Endometrial microvascular endothelial cells (primary cell): ENCODE data around the gene RILP. TPM values are rescaled to one million over a fixed set of nuclear protein-coding genes. Genes with fewer than 3 reads are reported as not detected.

Experiments
- in situ Hi-C: cut with HindIII; loops from 2 replicates; pipeline ENCODE4 v1.10.0; 2017; ENCODE audit warnings: low sequenced_read_pairs, low pct_unique_long_range_greater_than_20kb; ENCODE audit errors: inconsistent ontology term
- total RNA-seq: library from RNA; depleted of rRNA; stranded (reverse); fragments of >200 nt; gene quantifications from one replicate; pipeline ENCODE4 v1.2.3, GENCODE V29; 2015; ENCODE audit errors: inconsistent ontology term

Gene RILP
- total RNA-seq, 1 donor from 2014 or later: 22.0 TPM

GRCh38 chr17:1608676-1609075 lies 41.0 kb downstream of the RILP start:
- in situ Hi-C loops: no loop called here

- in situ Hi-C loops: no loop called here
Measured at GRCh38 chr17:1607971-1608320, 41.7 kb downstream of the RILP start.

- in situ Hi-C loops: no loop called here
Measured at GRCh38 chr17:1606352-1606985, 43.2 kb downstream of the RILP start.

DNA sequence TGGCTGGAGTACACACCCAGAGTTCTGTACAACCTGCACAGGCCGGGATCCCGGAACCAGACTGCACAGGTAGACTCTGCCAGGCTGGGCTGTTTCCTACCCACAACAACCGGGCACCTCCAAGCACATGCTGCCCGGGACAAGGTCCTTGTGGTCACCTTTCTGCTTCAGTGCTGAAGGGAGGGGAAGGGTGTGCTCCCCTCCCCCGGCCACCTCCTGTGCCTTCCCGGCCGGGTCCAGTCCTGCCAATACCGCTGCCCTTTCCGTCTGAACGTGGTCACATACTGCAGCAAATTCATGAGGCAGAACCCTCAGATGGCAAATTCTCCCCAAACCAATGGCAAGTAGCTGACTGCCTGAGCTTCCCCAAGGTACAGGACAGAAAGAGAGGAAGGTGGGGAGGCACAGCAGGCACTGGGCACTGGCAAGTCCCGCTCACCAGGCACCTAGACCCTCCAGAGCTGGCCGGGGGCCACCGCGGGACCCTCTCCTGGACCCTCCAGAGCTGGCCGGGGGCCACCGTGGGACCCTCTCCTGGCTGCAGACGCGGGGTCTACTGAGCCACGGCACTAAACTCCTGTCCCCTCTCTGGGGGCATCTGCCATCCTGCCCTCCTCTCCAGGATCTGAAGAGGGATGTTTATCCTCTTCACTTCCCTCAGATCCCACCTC lies 43.9 kb downstream of the RILP start:
- in situ Hi-C loops: no loop called here

DNA sequence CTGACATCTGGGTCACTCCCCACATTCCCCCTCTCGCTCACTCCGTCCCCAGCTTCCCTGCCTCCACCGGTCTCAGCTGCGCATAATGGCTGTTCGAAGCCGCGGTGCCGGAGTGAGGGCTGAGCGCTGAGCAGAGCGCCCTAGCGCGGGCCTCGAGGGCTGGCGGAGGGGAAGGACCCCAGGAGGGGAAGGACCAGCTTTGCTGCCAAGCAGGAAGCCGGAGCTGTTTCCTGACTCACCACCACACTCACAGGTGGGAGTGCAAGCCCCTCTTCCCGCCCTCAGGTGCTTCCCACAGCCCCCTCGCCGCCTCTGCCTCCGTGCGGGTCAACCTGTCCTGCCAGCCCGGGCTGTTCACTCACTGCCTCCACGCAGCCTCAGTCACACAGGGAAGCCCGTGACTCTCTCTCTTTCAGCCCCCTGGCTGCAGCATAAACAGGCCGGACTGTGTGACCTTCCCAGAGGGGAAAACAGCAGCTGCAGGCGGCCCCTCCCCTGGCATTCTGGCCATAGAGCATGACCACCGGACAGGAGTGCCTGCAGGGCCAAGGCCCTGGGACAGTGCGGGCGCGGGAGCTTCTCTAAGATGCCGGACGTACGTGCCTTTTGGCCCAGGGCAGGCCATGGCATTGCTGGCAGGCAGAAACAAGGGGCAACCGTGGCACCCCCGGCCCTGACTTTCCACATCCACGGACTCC lies 44.7 kb downstream of the RILP start:
- in situ Hi-C loops: no loop called here

DNA sequence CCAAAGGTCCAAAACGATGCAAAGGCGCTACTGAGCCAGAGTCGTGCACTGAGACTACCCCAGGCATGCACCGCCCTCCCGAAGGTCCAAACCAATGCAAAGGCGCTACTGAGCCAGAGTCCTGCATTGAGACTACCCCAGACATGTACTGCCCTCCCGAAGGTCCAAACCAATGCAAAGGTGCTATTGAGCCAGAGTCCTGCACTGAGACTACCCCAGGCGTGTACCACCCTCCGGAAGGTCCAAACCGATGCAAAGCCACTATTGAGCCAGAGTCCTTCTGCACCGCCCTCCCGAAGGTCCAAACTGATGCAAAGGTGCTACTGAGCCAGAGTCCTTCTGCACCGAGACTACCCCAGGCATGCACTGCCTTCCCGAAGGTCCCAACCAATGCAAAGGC lies 48.1 kb downstream of the RILP start:
- in situ Hi-C loops: no loop called here

- in situ Hi-C loops: no loop called here
Measured at GRCh38 chr17:1598399-1599095, 51.1 kb downstream of the RILP start.

- in situ Hi-C loops: no loop called here
Measured at GRCh38 chr17:1597861-1598342, 51.8 kb downstream of the RILP start.

Other genes starting within 250 kb of the RILP start
- gene YWHAE, start 249.6 kb downstream of the RILP start, total RNA-seq: 1,054 TPM
- gene CRK, start 193.6 kb downstream of the RILP start, total RNA-seq: 96.0 TPM
- 167 TPM for gene MYO1C, start 157.2 kb downstream of the RILP start, total RNA-seq
- 71.6 TPM for gene INPP5K, start 133.3 kb downstream of the RILP start, total RNA-seq
- 39.1 TPM for gene PITPNA, start 87.1 kb downstream of the RILP start, total RNA-seq
- gene SLC43A2, start 21.0 kb downstream of the RILP start, total RNA-seq: 47.9 TPM
- 120 TPM for gene SCARF1, start 4.1 kb downstream of the RILP start, total RNA-seq
- gene PRPF8, start 35.0 kb upstream of the RILP start, total RNA-seq: 183 TPM
- gene TLCD2, start 60.5 kb upstream of the RILP start, total RNA-seq: 0.19 TPM
- 24.2 TPM for gene WDR81, start 74.8 kb upstream of the RILP start, total RNA-seq
- gene SERPINF2, start 93.0 kb upstream of the RILP start, total RNA-seq: 0.56 TPM
- not detected for gene SERPINF1, start 112.2 kb upstream of the RILP start, total RNA-seq
- 6.7 TPM for gene SMYD4, start 180.0 kb upstream of the RILP start, total RNA-seq
- 33.3 TPM for gene RPA1, start 180.1 kb upstream of the RILP start, total RNA-seq